GM12878 (cell line): ENCODE results near the gene ATF6. TPM values are rescaled to one million over a fixed set of nuclear protein-coding genes. Genes with fewer than 3 reads are reported as not detected.

Source experiments
- ATAC-seq: fragments of 200-7000 bp; cut with Tn5 transposase; 3 replicates; pipeline ENCODE4 v1.9.1; 2020; ENCODE audit warnings: mild to moderate bottlenecking, moderate library complexity
- BruUV-seq: library from RNA; stranded (reverse); fragments of 400-500 nt; replicated peaks from 2 replicates; lab custom pipeline; 2021; lab: Mats Ljungman, UMichigan
- CTCF ChIA-PET: fragments of 300-600 bp; sonication (Branson Sonifier 250); formaldehyde crosslinking; extraction: SDS; loops from one replicate; lab custom pipeline; 2021; ENCODE audit warnings: inconsistent platforms; lab: Yijun Ruan, JAX
- POLR2A ChIA-PET: fragments of 350-600 bp; formaldehyde crosslinking; extraction: SDS; loops from one replicate; lab custom pipeline; 2021; ENCODE audit warnings: inconsistent platforms; lab: Charles Lee
- RAD21 ChIA-PET: fragments of 300-600 bp; sonication (Branson Sonifier 250); formaldehyde crosslinking; loops from one replicate; lab custom pipeline; 2023; ENCODE audit warnings: antibody characterized with exemption; ENCODE audit not compliant: unreplicated experiment; lab: Charles Lee
- SMC1A ChIA-PET: fragments of 300-600 bp; sonication (Branson Sonifier 250); formaldehyde crosslinking; loops from one replicate; lab custom pipeline; 2023; ENCODE audit not compliant: unreplicated experiment, uncharacterized antibody; lab: Charles Lee
- DNase-seq: peaks from one replicate; pipeline ENCODE4 v3.0.0-alpha.2; 2011; ENCODE audit warnings: low read depth, low spot score
- FAIRE-seq: peaks from 3 replicates; lab custom pipeline; 2011; peaks lifted over from hg19 to GRCh38; lab: Jason Lieb, UNC
- H2AFZ ChIP-seq: 2 replicates; pipeline ENCODE4 v1.6.0; 2011; ENCODE audit warnings: low read depth, low read length, control low read depth; ENCODE audit not compliant: control insufficient read depth
- H3K27ac ChIP-seq: 2 replicates; pipeline ENCODE4 v1.5.1; 2011; ENCODE audit warnings: control low read depth; ENCODE audit not compliant: control insufficient read depth, insufficient read depth
- H3K27me3 ChIP-seq, 2 experiments: replicated peaks in 1 of 2; 2 replicates each; pipeline versions ENCODE4 v1.6.0 to v1.6.1; 2011; ENCODE audit warnings: low read length in 1 of 2; ENCODE audit not compliant: control insufficient read depth in 2 of 2, insufficient read depth in 2 of 2
- H3K36me3 ChIP-seq, 2 experiments: 2 replicates each; pipeline ENCODE4 v1.5.1; 2011; ENCODE audit warnings: low read length in 1 of 2; ENCODE audit not compliant: control insufficient read depth in 2 of 2, insufficient read depth in 2 of 2
- H3K4me1 ChIP-seq: 2 replicates; pipeline ENCODE4 v1.6.1; 2011; ENCODE audit warnings: mild to moderate bottlenecking, low read length, moderate library complexity, mixed read lengths; ENCODE audit not compliant: control insufficient read depth, insufficient read depth
- H3K4me2 ChIP-seq: 2 replicates; pipeline ENCODE4 v1.6.0; 2011; ENCODE audit warnings: control low read depth; ENCODE audit not compliant: control insufficient read depth, insufficient read depth
- H3K4me3 ChIP-seq: fragments of 200-600 bp; sonication (generic); 2 replicates; pipeline ENCODE4 v1.5.1; 2016
- H3K79me2 ChIP-seq: 2 replicates; pipeline ENCODE4 v1.6.0; 2011; ENCODE audit warnings: low read length; ENCODE audit not compliant: control insufficient read depth, insufficient read depth
- H3K9ac ChIP-seq: 2 replicates; pipeline ENCODE4 v1.8.0; 2011; ENCODE audit warnings: low read length, control low read depth, mixed read lengths; ENCODE audit not compliant: control insufficient read depth, insufficient read depth
- H3K9me3 ChIP-seq: replicated peaks from 3 replicates; pipeline ENCODE4 v1.5.1; 2011; ENCODE audit warnings: mild to moderate bottlenecking, low read length; ENCODE audit not compliant: control insufficient read depth, insufficient read depth
- H4K20me1 ChIP-seq: 2 replicates; pipeline ENCODE4 v1.6.0; 2011; ENCODE audit not compliant: control insufficient read depth, insufficient read depth
- HCFC1 ChIP-seq: fragments of 150-350 bp; IDR thresholded peaks from 2 replicates; pipeline ENCODE4 v1.6.1; 2014; ENCODE audit warnings: low read length
- IKZF1 ChIP-seq: fragments of 450-650 bp; conservative IDR thresholded peaks from 2 replicates; pipeline ENCODE4 v1.6.1; 2017; ENCODE audit warnings: antibody characterized with exemption, mild to moderate bottlenecking
- JUND ChIP-seq: IDR thresholded peaks from 2 replicates; pipeline ENCODE4 v1.6.1; 2012; ENCODE audit warnings: low read depth, mild to moderate bottlenecking, low read length, improper control_type of control experiment, moderate library complexity
- MEF2A ChIP-seq: IDR thresholded peaks from 2 replicates; pipeline ENCODE4 v1.6.1; 2011; ENCODE audit warnings: low read depth, mild to moderate bottlenecking, low read length, moderate library complexity; ENCODE audit not compliant: insufficient read depth
- POLR2AphosphoS2 ChIP-seq: IDR thresholded peaks from 2 replicates; pipeline ENCODE4 v1.6.1; 2011; ENCODE audit warnings: low read depth, mild to moderate bottlenecking, low read length, improper control_type of control experiment, moderate library complexity
- SMAD1 ChIP-seq: fragments of 450-650 bp; IDR thresholded peaks from 2 replicates; pipeline ENCODE4 v1.6.1; 2018; ENCODE audit warnings: mild to moderate bottlenecking, low read depth; ENCODE audit not compliant: partially characterized antibody
- TAF1 ChIP-seq: IDR thresholded peaks from 2 replicates; pipeline ENCODE4 v1.6.1; 2011; ENCODE audit warnings: mild to moderate bottlenecking, low read depth, low read length, borderline replicate concordance
- TARDBP ChIP-seq: IDR thresholded peaks from 2 replicates; pipeline ENCODE4 v1.6.1; 2016; ENCODE audit warnings: borderline replicate concordance
- TCF7 ChIP-seq: IDR thresholded peaks from 2 replicates; pipeline ENCODE4 v1.6.1; 2014; ENCODE audit warnings: antibody characterized with exemption, borderline replicate concordance
- YY1 ChIP-seq: IDR thresholded peaks from 2 replicates; pipeline ENCODE4 v1.6.1; 2011; ENCODE audit warnings: low read depth, mild to moderate bottlenecking, low read length
- WGBS: methylation state at CpG from one replicate; pipeline ENCODE4 v1.1.6; 2016; ENCODE audit warnings: low lambda C conversion rate; ENCODE audit not compliant: insufficient replicate concordance, insufficient coverage; ENCODE audit errors: missing lambda C conversion rate; 5-methylcytosine and 5-hydroxymethylcytosine counted together
- in situ Hi-C: fragments of 300-500 bp; cut with MboI; formaldehyde crosslinking; loops from 9 replicates; pipeline ENCODE4 v1.14.3; 2018; ENCODE audit warnings: mixed read lengths
- intact Hi-C: fragments of 100-400 bp; cut with micrococcal nuclease; formaldehyde crosslinking; loops from one replicate; pipeline ENCODE4 v1.14.2; 2022; ENCODE audit not compliant: unreplicated experiment
- polyA plus RNA-seq, 11 experiments: library from polyadenylated mRNA; depleted of rRNA in 4 of 11; unstranded in 6 of 11; stranded (reverse) in 5 of 11; fragments of >200 nt; fragmentation: Nextera tagmentation in 4 of 11; fragmentation: Illumina TruSeq in 1 of 11; extraction: Ambion mirVana in 4 of 11; extraction: Trizol in 1 of 11; gene quantifications; 1 replicate in 1 of 11; 2 replicates in 10 of 11; pipeline versions ENCODE4 v1.2.1 to v1.2.3, GENCODE V29; 2011 to 2016; ENCODE audit warnings: inconsistent platforms in 2 of 11, missing spikeins in 2 of 11, low read depth in 1 of 11
- total RNA-seq, 4 experiments: library from RNA; depleted of rRNA in 3 of 4; stranded (reverse); fragments of >200 nt in 3 of 4; fragmentation: Illumina TruSeq in 1 of 4; extraction: Trizol in 1 of 4; gene quantifications; 2 replicates each; pipeline versions ENCODE4 v1.2.1 to v1.2.3, GENCODE V29; 2013 to 2021
- TF ChIP-seq, protein P1 (sequence below): fragments of 450-650 bp; formaldehyde crosslinking; IDR thresholded peaks from 2 replicates; pipeline ENCODE4 v1.5.0; 2022; ENCODE audit warnings: mild to moderate bottlenecking, missing genetic modification characterization

ATF6 gene
- total and polyA plus RNA-seq, 10 of the 15 experiments (the other 5 are each of a cell fraction or from before 2014, with no cell fraction given): 7.8 to 24.3 (median 14.7) TPM

- FAIRE-seq (no peak), ATAC-seq (no peak), DNase-seq (no peak)
- no peaks in the 10 kb centered on the region for H4K20me1 ChIP-seq
- no peak overlapping the region for H3K4me3 ChIP-seq
- CTCF ChIA-PET: no interaction called here
- TF ChIP-seq TCF7 (no peak), MEF2A (no peak), JUND (no peak), YY1 (no peak), SMAD1 (no peak), TARDBP (no peak), HCFC1 (no peak), IKZF1 (no peak), TAF1 (no peak), POLR2AphosphoS2 (no peak)
- no peaks in the 10 kb centered on the region for H3K4me1 ChIP-seq
- intact Hi-C loops (no loop called here), in situ Hi-C loops (no loop called here)
- peaks cover 0 to 1% of the 10 kb centered on the region in 2 experiments; a peak in 2 of 4 replicates for H3K27me3 ChIP-seq
- 80% methylated on average over 6 of the region's 6 CpGs for WGBS
- no peak overlapping the region for H3K9ac ChIP-seq
- no peaks in the 10 kb centered on the region for H3K9me3 ChIP-seq
- SMC1A ChIA-PET: no interaction called here
- H3K79me2 ChIP-seq: no peaks in the 10 kb centered on the region
- no peak overlapping the region for H3K4me2 ChIP-seq
- no peak overlapping the region for H2AFZ ChIP-seq
- POLR2A ChIA-PET: no interaction called here
- no peak overlapping the region for H3K27ac ChIP-seq
- no TSS peak for BruUV-seq
- no peaks in the 10 kb centered on the region for H3K36me3 ChIP-seq
- RAD21 ChIA-PET: no interaction called here
These were observed 203.9 kb downstream of the ATF6 start for GRCh38 chr1:161970036-161970435.

DNA sequence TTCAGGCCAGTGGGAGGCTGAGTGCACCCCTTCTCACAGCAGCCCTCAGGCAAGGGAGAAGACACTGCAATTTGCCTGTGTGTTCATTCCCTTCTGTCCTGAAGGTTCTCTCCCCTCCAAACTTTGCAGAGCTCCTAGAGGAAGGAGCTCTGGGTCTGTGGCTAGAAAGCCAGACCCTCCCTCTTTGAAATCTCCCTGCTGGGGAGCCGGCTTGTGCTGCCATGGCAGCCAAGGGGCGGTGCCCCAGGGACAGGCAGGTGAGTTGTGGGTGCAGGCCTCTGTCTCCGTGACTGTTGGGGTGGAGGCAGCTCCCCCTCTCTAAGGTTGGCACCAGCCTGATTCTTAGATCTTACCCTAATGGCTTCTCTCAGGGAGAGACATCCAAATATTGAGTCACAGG is 204.5 kb downstream of the ATF6 start:
- Histone ChIP-seq H3K9ac (no peak overlapping the region), H3K27me3 (peaks cover 0 to 3% of the 10 kb centered on the region in 2 experiments; a peak in 2 of 4 replicates), H3K4me2 (no peak overlapping the region), H3K36me3 (no peaks in the 10 kb centered on the region), H3K9me3 (no peaks in the 10 kb centered on the region), H3K27ac (no peak overlapping the region), H3K4me3 (no peak overlapping the region), H3K4me1 (no peaks in the 10 kb centered on the region), H2AFZ (no peak overlapping the region), H4K20me1 (no peaks in the 10 kb centered on the region), H3K79me2 (no peaks in the 10 kb centered on the region)
- RAD21 ChIA-PET: no interaction called here
- no peak for DNase-seq
- CTCF ChIA-PET: interaction anchor here (0.7 kb wide), 1 partner anchor 46 kb away, joined by 4 read pairs; no protein-coding TSS in a partner anchor
- in situ Hi-C loops: no loop called here
- POLR2A ChIA-PET: no interaction called here
- SMC1A ChIA-PET: no interaction called here
- ATAC-seq: peak; percentile 23; the same call in 1 of the 3 replicates
- FAIRE-seq: no peak
- TF ChIP-seq, protein P1, sequence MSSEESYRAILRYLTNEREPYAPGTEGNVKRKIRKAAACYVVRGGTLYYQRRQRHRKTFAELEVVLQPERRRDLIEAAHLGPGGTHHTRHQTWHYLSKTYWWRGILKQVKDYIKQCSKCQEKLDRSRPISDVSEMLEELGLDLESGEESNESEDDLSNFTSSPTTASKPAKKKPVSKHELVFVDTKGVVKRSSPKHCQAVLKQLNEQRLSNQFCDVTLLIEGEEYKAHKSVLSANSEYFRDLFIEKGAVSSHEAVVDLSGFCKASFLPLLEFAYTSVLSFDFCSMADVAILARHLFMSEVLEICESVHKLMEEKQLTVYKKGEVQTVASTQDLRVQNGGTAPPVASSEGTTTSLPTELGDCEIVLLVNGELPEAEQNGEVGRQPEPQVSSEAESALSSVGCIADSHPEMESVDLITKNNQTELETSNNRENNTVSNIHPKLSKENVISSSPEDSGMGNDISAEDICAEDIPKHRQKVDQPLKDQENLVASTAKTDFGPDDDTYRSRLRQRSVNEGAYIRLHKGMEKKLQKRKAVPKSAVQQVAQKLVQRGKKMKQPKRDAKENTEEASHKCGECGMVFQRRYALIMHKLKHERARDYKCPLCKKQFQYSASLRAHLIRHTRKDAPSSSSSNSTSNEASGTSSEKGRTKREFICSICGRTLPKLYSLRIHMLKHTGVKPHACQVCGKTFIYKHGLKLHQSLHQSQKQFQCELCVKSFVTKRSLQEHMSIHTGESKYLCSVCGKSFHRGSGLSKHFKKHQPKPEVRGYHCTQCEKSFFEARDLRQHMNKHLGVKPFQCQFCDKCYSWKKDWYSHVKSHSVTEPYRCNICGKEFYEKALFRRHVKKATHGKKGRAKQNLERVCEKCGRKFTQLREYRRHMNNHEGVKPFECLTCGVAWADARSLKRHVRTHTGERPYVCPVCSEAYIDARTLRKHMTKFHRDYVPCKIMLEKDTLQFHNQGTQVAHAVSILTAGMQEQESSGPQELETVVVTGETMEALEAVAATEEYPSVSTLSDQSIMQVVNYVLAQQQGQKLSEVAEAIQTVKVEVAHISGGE (CRISPR knock-in tag): no peak
- intact Hi-C loops: no loop called here
- 40% methylated on average over 3 of the region's 3 CpGs for WGBS
- BruUV-seq: no TSS peak
